CD4-positive, alpha-beta memory T cell (primary cell): ENCODE data around the gene OGFR. TPM values are rescaled to one million over a fixed set of nuclear protein-coding genes. Genes with fewer than 3 reads are reported as not detected.

Experiments used
- CTCF ChIA-PET: fragments of 350-600 bp; sonication (Branson Sonifier 250); formaldehyde crosslinking; loops from one replicate; lab custom pipeline; 2021; ENCODE audit warnings: inconsistent platforms; ENCODE audit not compliant: partially characterized antibody; lab: Charles Lee
- POLR2A ChIA-PET: fragments of 350-600 bp; sonication (Branson Sonifier 250); formaldehyde crosslinking; loops from one replicate; lab custom pipeline; 2021; ENCODE audit not compliant: partially characterized antibody; lab: Charles Lee
- DNase-seq, 5 donors: peaks; one replicate each; pipeline versions ENCODE4 v3.0.0 to v3.0.0-alpha.2; 2020 to 2022; ENCODE audit warnings: mixed read lengths in 1 of 5
- H3K27ac ChIP-seq: one replicate; pipeline ENCODE4 v1.7.0; 2013; ENCODE audit warnings: low read depth, low read length
- H3K27me3 ChIP-seq: 2 replicates; pipeline ENCODE4 v1.7.0; 2013; ENCODE audit warnings: mild to moderate bottlenecking, low read length, moderate library complexity; ENCODE audit not compliant: insufficient read depth
- H3K36me3 ChIP-seq: 2 replicates; pipeline ENCODE4 v1.7.0; 2013; ENCODE audit warnings: mild to moderate bottlenecking, low read length, moderate library complexity; ENCODE audit not compliant: insufficient read depth
- H3K4me1 ChIP-seq: 2 replicates; pipeline ENCODE4 v1.7.0; 2013; ENCODE audit warnings: mild to moderate bottlenecking, low read length, moderate library complexity; ENCODE audit not compliant: insufficient read depth
- H3K4me3 ChIP-seq, 2 donors: one replicate each; pipeline ENCODE4 v1.7.0; 2013; ENCODE audit warnings: low read length in 2 of 2, mild to moderate bottlenecking in 1 of 2
- H3K9me3 ChIP-seq, 2 donors: one replicate each; pipeline ENCODE4 v1.7.0; 2013; ENCODE audit warnings: low read length in 2 of 2, control low read depth in 1 of 2; ENCODE audit not compliant: control insufficient read depth in 1 of 2
- H3K27ac Mint-ChIP-seq, 7 donors: one replicate each; pipeline ENCODE4 v1.8.0; 2020 to 2021; ENCODE audit warnings: mixed read lengths in 7 of 7, mild to moderate bottlenecking in 6 of 7, inconsistent platforms in 3 of 7, moderate library complexity in 3 of 7
- H3K27me3 Mint-ChIP-seq, 2 donors: one replicate each; pipeline ENCODE4 v1.8.0; 2020 to 2021; ENCODE audit warnings: mixed read lengths in 2 of 2
- H3K36me3 Mint-ChIP-seq, 2 donors: one replicate each; pipeline ENCODE4 v1.8.0; 2020 to 2021; ENCODE audit warnings: mixed read lengths in 2 of 2, inconsistent platforms in 1 of 2, mild to moderate bottlenecking in 1 of 2
- H3K4me1 Mint-ChIP-seq, 4 donors: one replicate each; pipeline ENCODE4 v1.8.0; 2020 to 2021; ENCODE audit warnings: mixed read lengths in 4 of 4, mild to moderate bottlenecking in 1 of 4
- H3K4me3 Mint-ChIP-seq, 8 donors: one replicate each; pipeline ENCODE4 v1.8.0; 2020 to 2021; ENCODE audit warnings: mixed read lengths in 8 of 8, mild to moderate bottlenecking in 7 of 8, moderate library complexity in 6 of 8, inconsistent platforms in 3 of 8
- H3K9me3 Mint-ChIP-seq, 8 donors: one replicate each; pipeline ENCODE4 v1.8.0; 2020 to 2021; ENCODE audit warnings: mixed read lengths in 8 of 8, mild to moderate bottlenecking in 5 of 8, inconsistent platforms in 3 of 8, moderate library complexity in 1 of 8
- intact Hi-C: fragments of 100-400 bp; cut with micrococcal nuclease; formaldehyde crosslinking; loops from one replicate; pipeline ENCODE4 v1.15.1; 2023
- polyA plus RNA-seq, 2 donors: library from polyadenylated mRNA; unstranded; fragments of 300-500 nt; fragmentation: Illumina TruSeq; gene quantifications; one replicate each; pipeline ENCODE4 v1.2.3, GENCODE V29; 2021
- total RNA-seq, 2 experiments: library from RNA; stranded (reverse); gene quantifications; one replicate each; pipeline ENCODE4 v1.2.3, GENCODE V29; 2021

Gene OGFR
- total and polyA plus RNA-seq, 4 experiments from 2014 or later: 13.8 to 75.9 (median 69.4) TPM

DNA sequence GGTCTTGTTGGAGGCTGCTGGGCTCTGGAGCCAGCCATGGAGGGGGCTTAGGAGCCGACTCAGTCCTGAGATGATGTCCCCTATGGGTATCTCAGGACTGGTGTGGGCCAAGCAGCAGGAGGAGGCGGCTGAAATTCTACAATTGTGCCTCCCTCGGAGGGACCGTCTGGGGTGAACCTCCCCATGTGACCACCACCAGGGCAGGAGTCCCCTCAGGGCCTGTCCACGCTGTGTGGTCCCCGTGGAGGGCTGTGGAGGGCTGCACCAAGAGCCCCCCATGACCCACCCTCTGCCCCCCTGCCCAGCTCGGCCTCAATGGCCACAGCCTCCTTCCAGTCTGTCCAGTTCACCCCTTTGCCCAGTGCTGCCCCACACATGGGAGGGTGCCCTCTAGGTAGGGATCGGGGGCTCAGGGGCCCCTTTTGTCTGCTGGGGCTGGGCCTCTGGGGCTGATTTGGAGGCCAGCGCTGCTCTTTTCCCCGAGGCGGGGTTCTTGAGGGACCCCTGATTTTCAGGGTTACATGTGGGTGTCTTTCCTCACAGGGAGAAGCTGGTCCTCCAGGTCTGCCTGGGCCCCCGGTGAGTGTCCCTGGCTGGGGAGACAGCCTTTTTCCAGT lies 13.4 kb downstream of the OGFR start:
- intact Hi-C loops: no loop called here
- Mint-ChIP-seq H3K36me3 (peaks cover 0 to 2% of the 10 kb centered on the region in 2 donors), H3K27me3 (peaks cover 12% of the 10 kb centered on the region in 2 donors), H3K9me3 (no peaks in the 10 kb centered on the region), H3K4me1 (peaks cover 2 to 18% (median 9%) of the 10 kb centered on the region in 4 donors), H3K27ac (no peak overlapping the region), H3K4me3 (peak overlapping the region in 2 of 8 donors; percentile 46 to 61)
- no peaks in the 10 kb centered on the region for H3K36me3 ChIP-seq
- peaks cover 21% of the 10 kb centered on the region for H3K4me1 ChIP-seq
- no peak overlapping the region for H3K4me3 ChIP-seq
- no peak overlapping the region for H3K27ac ChIP-seq
- peaks cover 17% of the 10 kb centered on the region for H3K27me3 ChIP-seq
- no peaks in the 10 kb centered on the region for H3K9me3 ChIP-seq
- ChIA-PET CTCF (no interaction called here), POLR2A (no interaction called here)
- DNase-seq: peak in 1 of 5 donors; percentile 21

DNA sequence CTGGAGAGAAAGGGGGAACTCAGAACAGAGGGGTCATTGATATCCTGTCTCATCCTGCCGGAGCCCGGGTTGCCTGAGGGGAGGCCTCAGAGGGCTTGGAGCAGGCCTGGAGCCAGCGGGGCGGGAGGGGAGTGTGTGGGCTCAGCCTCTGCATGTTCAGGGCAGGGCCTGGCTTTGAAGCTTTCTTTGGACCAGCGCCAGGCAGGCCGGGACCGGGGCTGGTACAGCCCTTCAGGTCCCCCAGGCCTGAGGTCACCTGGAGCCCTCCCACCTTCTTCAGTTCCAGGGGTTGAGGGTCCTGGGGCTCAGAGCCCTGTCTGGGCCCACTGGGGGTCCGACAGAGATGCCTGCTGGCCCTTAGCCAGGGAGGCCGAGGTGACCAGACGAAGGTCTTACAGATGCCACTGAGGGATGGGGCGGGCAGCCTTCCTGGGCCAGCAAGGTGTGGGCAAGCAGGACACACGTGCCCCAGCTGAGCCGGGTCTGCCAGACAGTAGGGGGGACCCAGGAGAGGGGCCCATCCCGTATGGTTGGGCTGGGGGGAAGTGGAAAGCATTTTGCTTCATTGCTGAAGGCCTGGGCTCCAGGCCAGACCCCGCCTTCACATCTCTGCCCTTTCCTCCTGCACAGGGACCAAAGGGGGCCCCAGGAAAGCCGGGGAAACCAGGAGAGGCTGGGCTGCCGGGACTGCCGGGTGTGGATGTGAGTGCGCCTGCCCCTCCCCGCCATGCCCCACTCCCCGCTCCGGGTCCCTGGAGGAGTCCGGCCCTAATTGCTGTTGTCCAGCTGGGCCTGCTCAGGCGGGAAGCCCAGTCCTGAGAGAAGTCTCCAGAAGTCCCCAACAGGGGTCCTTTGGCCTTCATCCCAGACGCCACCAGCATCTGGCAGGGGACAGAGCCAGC lies 14.2 kb downstream of the OGFR start:
- H3K4me1 ChIP-seq: peaks cover 21% of the 10 kb centered on the region
- Mint-ChIP-seq H3K4me1 (peaks cover 2 to 19% (median 9%) of the 10 kb centered on the region in 4 donors), H3K27ac (no peak overlapping the region), H3K9me3 (no peaks in the 10 kb centered on the region), H3K36me3 (peaks cover 0 to 2% of the 10 kb centered on the region in 2 donors), H3K4me3 (no peak overlapping the region), H3K27me3 (peaks cover 12% of the 10 kb centered on the region in 2 donors)
- no peak overlapping the region for H3K4me3 ChIP-seq
- no peaks in the 10 kb centered on the region for H3K9me3 ChIP-seq
- H3K27ac ChIP-seq: no peak overlapping the region
- no peaks in the 10 kb centered on the region for H3K36me3 ChIP-seq
- H3K27me3 ChIP-seq: peaks cover 17% of the 10 kb centered on the region
- intact Hi-C loops: no loop called here
- CTCF ChIA-PET: no interaction called here
- POLR2A ChIA-PET: no interaction called here
- DNase-seq: peak in 1 of 5 donors; percentile 31

DNA sequence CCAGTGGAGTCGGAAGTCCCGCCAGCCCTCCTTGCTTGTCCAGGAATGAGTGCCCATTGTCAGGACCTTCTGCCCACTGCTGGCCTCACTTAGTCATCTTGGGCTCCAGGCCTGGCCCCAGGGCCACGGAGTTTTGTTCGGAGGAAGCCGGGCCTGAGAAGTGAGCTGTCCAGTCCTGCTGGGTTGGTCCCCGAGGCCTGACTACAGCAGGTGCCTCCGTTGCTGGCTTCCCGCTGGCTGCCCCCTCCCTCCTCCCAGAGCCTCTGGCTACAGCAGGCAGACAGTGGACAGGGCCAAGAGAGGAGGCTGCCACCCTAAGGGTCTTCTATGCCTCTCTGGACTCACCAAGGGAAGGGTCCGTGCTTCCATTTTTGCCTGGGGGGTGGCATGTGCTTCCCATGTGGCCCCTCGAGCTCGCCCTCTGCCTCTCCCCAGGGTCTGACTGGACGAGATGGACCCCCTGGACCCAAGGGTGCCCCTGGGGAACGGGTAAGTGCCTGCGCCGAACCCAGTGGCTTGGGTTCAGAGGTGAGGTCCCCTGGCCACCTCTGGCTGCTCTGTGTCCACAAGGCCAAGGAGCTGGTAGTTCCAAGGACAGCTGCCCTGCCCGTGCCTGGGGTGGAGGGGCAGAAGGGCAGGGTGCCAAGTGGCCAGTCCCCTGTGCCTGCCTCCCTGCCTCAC lies 15.0 kb downstream of the OGFR start:
- CTCF ChIA-PET: no interaction called here

DNA sequence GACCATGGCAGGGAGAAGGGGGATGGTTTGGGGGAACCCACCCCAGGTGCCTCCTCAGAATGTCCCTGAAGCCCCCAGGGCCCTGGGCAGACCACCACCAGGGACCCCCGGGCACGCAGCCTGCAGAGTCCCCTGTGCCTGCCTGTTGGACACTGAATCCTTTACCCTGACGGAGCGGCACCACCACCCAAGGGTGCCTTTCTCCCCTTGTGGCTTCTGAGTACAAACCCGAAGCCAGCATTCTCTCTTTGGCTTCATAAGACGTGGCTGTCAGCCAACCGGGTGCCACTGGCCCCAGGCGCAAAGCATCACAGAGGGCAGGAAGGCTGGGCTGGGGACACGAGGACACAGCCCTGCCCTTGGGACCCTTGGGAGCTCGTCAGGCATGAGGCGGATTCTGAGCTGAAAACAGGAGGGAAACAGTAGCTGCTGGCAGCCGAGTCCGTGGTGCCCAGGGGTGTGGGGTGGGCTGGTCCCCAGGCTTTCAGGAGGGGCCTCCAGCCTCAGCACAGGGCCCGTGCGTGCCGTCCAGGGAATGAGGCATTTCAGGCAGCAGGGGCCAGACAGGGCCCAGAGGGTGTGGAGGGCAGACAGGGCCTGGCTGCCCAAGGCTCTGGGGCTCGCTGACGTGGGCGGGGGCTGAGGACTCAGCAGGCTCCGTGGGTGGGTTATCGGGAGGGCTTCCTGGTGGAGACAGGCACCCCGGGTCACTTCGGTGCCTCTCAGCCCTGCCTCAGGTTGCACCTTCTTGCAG lies 15.8 kb downstream of the OGFR start:
- H3K27ac ChIP-seq: no peak overlapping the region
- intact Hi-C loops: no loop called here
- peaks cover 17% of the 10 kb centered on the region for H3K27me3 ChIP-seq
- no peaks in the 10 kb centered on the region for H3K36me3 Mint-ChIP-seq
- peaks cover 1 to 17% (median 4%) of the 10 kb centered on the region in 4 donors for H3K4me1 Mint-ChIP-seq
- ChIA-PET CTCF (no interaction called here), POLR2A (no interaction called here)
- H3K27me3 Mint-ChIP-seq: peaks cover 7 to 9% of the 10 kb centered on the region in 2 donors
- no peak overlapping the region for H3K27ac Mint-ChIP-seq
- H3K9me3 ChIP-seq: no peaks in the 10 kb centered on the region
- H3K9me3 Mint-ChIP-seq: no peaks in the 10 kb centered on the region
- no peak overlapping the region for H3K4me3 Mint-ChIP-seq
- H3K4me1 ChIP-seq: peaks cover 21% of the 10 kb centered on the region
- H3K36me3 ChIP-seq: no peaks in the 10 kb centered on the region
- peak in 1 of 5 donors; percentile 24 for DNase-seq
- H3K4me3 ChIP-seq: no peak overlapping the region

More for the DNA sequence above, 15.0 kb downstream of the OGFR start:
- Histone ChIP-seq H3K9me3 (no peaks in the 10 kb centered on the region), H3K27ac (no peak overlapping the region), H3K36me3 (no peaks in the 10 kb centered on the region), H3K27me3 (peaks cover 17% of the 10 kb centered on the region), H3K4me1 (peaks cover 27% of the 10 kb centered on the region), H3K4me3 (no peak overlapping the region)
- POLR2A ChIA-PET: no interaction called here
- intact Hi-C loops: no loop called here
- H3K27me3 Mint-ChIP-seq: peaks cover 11 to 12% of the 10 kb centered on the region in 2 donors
- no peaks in the 10 kb centered on the region for H3K9me3 Mint-ChIP-seq
- H3K4me3 Mint-ChIP-seq: no peak overlapping the region
- H3K36me3 Mint-ChIP-seq: peaks cover 0 to 2% of the 10 kb centered on the region in 2 donors
- peak in 1 of 5 donors; percentile 17 for DNase-seq
- peaks cover 2 to 22% (median 8%) of the 10 kb centered on the region in 4 donors for H3K4me1 Mint-ChIP-seq
- H3K27ac Mint-ChIP-seq: peak overlapping the region in 1 of 7 donors; percentile 42

DNA sequence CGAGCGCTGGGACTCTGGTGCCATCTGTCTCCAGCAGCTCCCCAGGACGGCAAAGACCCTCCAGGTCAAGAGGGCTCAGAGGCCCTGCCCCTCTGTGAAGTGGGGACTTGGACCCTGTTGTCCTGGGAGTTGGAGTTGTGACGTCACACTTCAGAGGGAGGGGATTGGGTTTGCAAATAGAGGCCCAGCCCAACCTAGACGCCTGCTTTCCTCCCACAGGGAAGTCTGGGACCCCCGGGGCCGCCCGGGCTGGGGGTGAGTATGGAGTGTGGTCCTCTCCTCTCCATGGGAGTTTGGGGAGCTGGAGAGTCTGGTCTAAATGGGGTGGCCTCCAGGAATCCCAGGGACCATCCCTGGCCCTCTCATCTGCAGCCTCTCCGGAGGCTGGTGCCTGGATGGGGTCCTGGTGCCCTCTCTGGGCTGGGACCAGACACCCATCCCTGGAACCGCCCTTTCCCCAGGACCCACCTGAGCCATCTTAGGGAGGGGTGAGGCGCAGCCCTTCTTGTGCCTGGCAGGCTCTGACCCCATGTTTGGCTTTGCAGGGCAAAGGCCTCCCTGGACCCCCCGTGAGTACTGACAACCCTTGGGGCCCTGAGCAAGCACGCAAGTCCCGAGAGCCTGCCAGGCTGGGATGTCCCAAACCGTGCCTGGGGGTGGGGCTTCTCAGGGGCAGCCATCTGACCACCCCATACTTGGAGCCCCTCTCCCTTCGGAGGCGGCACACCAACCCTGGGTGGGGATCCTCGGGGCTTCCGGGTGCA lies 16.5 kb downstream of the OGFR start:
- CTCF ChIA-PET: no interaction called here
- no peak overlapping the region for H3K27ac ChIP-seq
- Mint-ChIP-seq H3K36me3 (no peaks in the 10 kb centered on the region), H3K9me3 (no peaks in the 10 kb centered on the region), H3K27me3 (peaks cover 4 to 5% of the 10 kb centered on the region in 2 donors), H3K4me1 (peaks cover 0 to 9% (median under 1%) of the 10 kb centered on the region in 4 donors), H3K4me3 (no peak overlapping the region), H3K27ac (no peak overlapping the region)
- H3K9me3 ChIP-seq: no peaks in the 10 kb centered on the region
- POLR2A ChIA-PET: no interaction called here
- peak in 1 of 5 donors; percentile 24 for DNase-seq
- no peaks in the 10 kb centered on the region for H3K36me3 ChIP-seq
- H3K27me3 ChIP-seq: peaks cover 15% of the 10 kb centered on the region
- intact Hi-C loops: no loop called here
- H3K4me1 ChIP-seq: peaks cover 13% of the 10 kb centered on the region
- H3K4me3 ChIP-seq: no peak overlapping the region

DNA sequence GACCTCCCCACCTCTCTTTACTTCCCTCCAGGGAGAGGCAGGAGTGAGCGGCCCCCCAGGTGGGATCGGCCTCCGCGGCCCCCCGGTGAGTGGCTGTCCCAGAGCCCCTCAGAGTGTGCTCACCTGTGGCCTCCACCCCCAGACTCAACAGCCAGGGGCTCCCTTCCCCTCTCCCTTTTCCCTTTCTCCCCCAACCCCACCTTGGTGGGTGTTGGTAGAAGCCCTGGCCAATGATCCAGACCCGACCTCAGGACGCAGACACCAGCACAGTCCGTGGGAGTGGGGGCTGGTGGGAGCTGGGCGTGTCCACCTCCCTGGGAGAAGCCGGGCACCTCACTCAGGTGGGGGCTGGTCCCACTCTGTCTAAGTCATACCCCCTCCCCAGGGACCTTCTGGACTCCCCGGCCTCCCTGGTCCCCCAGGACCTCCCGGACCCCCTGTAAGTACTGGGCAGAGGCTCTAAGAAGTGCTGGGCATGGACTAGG lies 17.1 kb downstream of the OGFR start:
- H3K4me3 Mint-ChIP-seq: no peak overlapping the region
- ChIA-PET CTCF (no interaction called here), POLR2A (no interaction called here)
- H3K9me3 ChIP-seq: no peaks in the 10 kb centered on the region
- peak in 1 of 5 donors; percentile 13 for DNase-seq
- no peak overlapping the region for H3K27ac Mint-ChIP-seq
- peaks cover 9% of the 10 kb centered on the region for H3K4me1 ChIP-seq
- peaks cover 3 to 4% of the 10 kb centered on the region in 2 donors for H3K27me3 Mint-ChIP-seq
- peaks cover 0 to 8% (median 0%) of the 10 kb centered on the region in 4 donors for H3K4me1 Mint-ChIP-seq
- H3K36me3 ChIP-seq: no peaks in the 10 kb centered on the region
- no peaks in the 10 kb centered on the region for H3K9me3 Mint-ChIP-seq
- no peaks in the 10 kb centered on the region for H3K36me3 Mint-ChIP-seq
- no peak overlapping the region for H3K27ac ChIP-seq
- intact Hi-C loops: no loop called here
- peaks cover 13% of the 10 kb centered on the region for H3K27me3 ChIP-seq
- H3K4me3 ChIP-seq: no peak overlapping the region
